HG02571 (cell line): Measurements from ENCODE around the gene TLE5.
"Not testable (repeated sequence)": the region's sequence is repeated elsewhere in the genome, so short reads cannot be mapped to it uniquely, and the experiment has no call there.

Source experiments
- ATAC-seq: cut with Tn5 transposase; IDR thresholded peaks from one replicate; pipeline ENCODE4 v1.9.1; 2021; ENCODE audit warnings: mild to moderate bottlenecking, moderate library complexity; ENCODE audit not compliant: unreplicated experiment

TLE5 gene

DNA sequence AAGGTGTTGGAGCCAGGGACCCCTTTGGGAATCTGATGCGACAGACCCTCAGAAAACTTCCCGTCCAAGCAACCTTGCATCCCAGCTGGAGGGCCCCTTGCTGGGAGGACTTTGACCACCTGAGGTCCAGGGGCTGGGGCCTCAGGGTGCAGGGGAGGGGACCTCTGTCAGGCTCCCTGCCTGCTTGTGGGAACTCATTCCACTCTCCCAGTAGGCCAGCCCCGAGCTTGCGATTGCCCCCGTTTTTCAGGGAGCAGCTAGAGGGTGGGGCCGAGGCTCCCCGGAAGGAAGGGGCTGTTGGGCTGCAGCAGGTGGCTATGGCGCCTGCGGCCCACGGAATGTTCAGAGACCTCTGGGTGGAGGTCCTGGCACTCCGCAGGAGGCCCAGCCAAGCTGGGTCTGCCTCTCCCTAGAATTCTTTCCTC is 34.6 kb upstream of the TLE5 start:
- ATAC-seq: no peak

DNA sequence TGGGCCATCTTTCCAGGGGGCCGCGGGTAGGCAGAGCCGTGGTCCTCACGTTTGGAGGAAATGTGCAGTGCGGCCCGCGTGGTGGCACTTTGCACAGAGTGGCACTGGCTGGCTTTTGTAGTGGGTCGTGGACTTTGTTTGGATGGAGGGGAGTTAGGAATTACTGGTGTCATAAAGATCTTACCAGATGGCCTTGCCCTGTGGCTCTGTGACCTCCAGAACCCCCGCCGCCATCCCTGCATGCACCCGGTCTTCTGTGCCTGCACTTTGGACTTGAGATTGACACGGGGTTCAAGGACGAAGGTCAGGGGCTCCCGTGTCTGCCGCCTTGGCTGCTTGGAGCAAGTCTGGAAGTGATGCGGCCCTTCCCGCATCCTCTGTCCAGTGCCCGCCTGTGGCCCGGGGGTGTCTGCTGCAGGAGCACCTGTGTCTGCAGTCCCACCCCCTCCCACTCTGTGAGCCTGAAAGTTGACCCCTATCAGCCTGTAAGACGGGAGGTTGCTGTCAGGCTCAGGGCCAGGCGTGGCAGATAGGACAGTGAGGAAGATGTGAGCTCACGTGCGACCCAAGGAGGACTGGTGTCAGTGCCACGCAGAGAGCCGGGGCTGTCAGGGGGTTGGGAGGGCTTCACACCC is 34.1 kb upstream of the TLE5 start:
- no peak for ATAC-seq

DNA sequence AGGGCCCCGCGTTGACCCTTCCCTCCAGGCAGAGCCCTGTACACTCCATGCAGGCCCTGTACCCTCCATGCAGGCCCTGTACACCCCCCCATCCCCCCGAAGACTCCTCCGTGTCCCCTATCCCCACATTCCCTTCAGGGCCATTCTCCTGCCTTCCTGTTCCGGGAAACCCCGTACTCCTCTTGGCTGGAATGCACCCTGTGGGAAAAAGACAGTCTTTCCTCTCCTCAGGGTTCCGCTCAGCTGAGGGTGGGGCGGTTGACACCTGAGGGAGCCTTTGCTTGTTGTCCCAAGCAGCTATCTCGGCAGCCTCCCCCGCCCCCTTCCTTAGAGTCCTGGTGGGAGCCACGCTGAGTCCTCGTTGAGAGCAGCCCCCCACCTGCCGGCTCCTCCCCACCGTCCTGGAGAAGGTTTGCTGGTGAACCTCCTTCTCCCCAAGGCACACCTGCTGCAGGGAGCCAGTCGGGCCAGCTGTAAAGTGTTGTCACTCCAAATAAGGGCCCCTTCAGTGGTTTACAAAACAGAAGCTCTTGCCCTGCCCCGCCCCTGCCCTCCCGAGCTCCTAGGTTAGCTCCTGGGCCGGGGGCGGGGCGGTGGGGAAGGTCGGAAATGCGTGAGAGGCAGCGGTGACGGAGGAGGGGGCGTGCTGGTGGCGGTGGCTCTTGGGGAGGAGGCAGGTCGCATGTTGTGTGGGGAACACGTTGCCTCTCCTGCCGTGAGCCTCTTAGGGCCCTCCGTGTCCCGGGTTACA is 33.3 kb upstream of the TLE5 start:
- ATAC-seq: no peak

DNA sequence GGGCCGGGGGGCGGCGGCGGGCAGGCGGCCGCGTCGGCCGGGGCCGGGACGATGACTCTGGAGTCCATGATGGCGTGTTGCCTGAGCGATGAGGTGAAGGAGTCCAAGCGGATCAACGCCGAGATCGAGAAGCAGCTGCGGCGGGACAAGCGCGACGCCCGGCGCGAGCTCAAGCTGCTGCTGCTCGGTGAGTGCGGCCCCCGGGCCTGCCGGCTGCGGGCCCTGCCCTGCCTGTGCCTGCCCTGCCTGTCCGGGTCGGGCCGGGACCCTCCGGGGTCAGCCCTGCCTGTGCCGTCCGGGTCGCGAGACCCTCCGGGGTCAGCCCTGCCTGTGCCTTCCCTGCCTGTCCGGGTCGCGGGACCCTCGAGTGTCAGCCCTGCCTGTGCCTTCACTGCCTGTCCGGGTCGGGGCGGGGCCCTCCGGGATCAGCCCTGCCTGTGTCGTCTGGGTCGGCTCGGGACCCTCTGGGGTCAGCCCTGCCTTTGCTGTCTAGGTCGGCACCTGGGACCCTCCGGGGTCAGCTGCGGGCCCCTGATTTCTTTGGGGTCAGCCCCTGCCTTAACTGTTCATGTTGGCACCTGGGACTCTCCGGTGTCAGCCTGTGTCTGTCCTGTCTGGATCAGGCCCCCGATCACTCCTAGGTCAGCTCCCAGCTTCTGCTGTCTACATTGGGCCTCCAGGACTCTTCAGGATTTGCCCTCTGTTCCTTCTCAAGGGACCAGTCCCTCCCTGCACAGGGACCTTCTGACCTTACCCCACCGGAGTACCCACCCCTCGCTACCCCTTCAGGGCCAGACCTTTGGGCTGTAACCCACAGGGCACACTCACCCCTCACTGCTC is 32.5 kb upstream of the TLE5 start:
- ATAC-seq: peak; percentile 5

DNA sequence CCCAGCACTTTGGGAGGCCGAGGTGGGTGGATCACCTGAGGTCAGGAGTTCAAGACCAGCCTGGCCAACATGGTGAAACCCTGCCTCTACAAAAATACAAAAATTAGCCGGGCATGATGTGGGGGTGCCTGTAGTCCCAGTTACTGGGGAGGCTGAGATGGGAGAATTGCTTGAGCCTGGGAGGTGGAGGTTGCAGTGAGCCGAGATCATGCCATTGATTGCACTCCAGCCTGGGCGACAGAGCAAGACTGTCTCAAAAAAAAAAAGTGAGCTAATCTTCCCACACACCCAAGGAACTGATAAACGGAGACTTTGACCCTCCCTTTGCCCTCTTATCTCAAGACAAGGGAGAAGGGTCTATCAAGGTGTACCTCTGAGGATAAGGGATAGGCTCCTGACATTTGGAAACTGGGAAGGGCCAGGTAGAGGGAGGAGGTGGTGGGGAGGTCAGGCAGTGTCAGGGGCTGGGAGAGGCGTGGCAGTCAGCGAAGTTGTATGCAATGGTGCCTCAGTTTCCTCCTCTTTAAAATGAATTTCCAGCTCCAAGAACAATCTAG is 27.1 kb upstream of the TLE5 start:
- not testable (repeated sequence) for ATAC-seq

DNA sequence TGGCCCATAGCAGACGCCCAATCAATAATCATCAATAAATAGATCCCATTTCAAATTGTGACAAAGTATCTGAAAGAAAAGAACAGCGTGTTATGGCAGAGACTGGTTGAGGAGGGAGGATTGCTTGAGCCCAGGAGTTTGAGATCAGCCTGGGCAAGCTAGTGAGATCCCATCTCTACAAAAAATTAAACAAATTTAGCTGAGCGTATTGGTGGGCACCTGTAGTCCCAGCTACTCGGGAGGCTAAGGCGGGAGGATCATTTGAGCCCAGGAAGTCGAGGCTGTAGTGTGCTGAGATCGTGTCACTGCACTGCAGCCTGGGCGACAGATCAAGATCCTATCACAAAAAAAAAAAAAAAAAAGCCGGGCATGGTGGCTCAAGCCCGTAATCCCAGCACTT is 25.5 kb upstream of the TLE5 start:
- ATAC-seq: no peak

DNA sequence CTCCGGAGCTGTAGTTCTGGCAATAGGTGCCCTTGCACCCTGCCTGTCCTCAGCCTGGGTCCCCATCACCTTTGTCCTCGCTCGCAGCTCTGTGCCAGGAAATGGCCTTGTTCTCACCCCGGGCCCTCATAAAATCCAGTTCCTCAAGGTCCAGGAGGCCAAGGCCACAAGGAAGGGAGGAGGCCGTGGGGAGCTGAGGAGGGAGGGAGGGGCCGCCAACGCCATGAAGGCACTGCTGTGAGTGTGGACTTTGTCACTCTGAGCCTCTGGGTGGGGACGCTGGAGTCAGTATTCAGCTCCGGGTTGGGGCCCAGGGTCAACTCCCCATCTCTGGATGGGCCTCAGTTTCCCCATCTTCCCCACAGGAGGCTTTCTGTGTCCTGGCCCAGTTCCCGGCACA is 22.6 kb upstream of the TLE5 start:
- ATAC-seq: no peak

DNA sequence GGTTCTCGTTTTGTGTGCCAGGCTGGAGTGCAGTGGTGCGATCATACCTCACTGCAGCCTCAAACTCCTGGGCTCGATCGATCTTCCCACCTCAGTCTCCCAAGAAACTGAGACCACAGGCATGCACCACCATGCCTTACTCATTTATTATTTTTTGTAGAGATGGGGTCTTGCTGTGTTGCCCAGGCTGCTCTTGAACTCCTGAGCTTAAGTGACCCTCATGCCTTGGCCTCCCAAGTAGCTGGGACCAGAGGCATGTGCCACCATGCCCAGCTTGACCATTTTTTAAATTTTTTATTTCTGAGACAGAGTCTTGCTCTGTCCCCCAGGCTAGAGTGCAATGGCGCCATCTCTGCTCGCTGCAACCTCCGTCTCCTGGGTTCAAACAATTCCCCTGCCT is 21.7 kb upstream of the TLE5 start:
- no peak for ATAC-seq

DNA sequence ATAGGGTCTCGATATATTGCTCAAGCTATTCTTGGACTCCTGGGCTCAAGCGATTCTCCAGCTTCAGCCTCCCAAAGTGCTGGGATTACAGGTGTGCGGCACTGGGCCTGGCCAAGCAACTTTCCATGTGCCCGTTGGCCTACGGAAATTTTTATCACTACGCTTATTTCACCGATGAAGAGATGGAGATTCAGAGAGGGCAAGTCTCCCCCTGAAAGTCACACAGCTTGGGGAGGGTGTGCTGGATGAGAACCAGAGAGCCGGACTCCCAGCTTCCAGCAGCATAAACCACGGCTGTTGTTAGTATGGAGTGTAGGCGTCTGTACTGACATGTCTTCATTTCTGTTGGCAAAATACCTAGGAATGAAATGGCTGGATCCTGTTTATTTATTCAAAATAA is 20.0 kb upstream of the TLE5 start:
- ATAC-seq: no peak

DNA sequence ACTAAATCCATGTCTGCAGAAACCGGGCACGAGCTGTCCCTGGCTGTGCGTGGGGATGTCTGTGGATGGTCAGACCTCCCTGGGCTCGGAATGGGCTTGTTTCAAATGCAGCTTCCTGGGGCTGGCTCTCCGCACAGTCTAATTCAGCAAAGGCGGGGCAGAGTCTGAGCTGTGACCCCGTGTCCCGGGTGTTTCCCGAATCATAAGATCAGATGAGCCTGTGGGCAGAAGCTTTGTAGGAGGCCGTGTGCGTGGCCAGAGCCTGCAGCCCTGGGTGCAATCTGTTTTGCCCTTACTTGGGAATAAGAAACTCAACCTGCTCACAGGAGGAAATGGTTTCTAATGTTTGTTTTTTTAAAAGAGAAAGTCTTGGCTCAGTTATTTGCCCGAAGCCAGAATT is 18.0 kb upstream of the TLE5 start:
- ATAC-seq: no peak

DNA sequence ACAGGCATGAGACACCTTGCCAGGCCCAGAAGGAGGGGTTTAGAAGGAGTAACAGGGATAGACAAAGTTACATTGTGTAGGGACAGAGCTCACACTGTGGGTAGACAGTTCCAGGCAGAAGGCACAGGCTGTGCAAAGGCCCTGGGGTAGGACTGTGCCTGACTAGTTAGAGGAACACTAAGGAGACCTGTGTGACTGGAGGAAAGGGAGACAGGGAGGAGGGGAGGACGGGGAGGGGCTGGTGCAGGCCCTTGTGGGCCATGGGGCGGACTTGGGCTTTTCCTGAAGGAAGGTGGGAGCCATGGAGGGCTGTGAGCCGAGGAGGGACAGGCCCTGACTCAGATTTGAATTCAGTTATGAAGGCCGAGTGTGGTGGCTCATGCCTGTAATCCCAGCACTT is 17.3 kb upstream of the TLE5 start:
- no peak for ATAC-seq

DNA sequence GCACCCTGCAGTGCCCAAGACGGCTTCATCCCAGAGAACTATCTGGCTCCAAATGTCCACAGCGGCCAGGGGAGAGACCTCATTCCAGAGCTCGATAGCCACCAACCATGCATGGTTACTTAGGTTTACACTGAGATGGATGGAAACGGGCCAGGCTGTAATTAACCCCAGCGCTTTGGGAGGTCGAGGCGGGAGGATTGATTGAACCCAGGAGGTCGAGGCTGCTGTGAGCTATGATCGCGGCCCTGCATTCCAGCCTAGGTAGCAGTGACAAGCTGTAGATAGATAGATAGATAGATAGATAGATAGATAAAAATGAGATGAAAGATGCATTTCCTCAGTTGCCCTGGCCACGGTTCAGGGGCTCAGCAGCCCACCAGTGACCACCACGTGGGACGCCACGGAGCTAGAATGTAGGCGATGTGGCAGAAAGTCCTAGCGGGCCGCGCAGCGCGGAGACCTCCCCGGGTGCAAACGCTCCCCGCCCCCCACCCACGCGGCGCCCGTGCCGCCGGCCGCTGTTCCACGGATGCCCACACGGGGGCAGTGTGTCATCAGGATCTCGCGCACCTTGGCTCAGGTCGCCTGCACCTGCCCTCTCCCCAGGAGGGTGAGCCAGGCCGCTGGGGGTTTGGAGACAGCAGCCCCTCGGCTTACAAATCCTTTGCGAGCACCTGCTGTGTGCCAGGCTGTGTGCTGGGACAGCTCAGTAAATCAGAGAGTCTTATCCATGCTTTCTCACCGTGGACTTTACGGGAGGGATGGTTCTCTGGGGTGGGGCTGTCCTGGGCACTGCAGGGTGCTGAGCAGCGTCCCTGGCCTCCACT is 13.5 kb upstream of the TLE5 start:
- no peak for ATAC-seq

DNA sequence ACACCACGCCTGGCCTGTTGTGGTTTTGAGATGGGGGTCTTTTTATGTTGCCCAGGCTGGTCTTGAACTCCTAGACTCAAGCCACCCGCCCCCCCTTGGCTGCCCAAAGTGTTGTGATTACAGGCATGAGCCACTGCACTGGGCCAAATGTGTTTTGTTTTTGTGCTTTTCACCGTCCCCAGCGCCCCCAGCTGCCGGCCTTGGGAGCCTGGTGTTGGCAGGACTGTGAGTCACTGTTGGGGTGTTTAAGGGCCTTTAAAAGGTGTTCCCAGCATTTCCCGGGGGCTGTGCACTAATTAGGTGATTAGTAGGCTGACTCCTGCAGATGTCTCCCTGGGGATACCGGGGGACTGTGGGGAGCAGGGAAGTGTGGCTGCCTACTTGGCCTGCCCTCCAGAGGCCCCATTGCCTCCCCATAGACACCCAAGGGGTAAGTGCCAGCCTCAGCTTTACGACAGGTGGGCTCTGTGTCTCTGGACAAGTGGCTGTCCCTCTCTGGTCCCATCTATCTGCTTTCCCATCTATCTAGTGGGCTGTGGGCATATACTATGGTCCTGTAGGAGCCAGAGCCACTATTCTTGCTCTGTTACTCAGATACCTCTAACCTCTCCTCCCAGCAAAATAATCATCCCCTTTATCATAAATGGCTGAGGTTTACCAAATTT is 11.8 kb upstream of the TLE5 start:
- no peak for ATAC-seq

DNA sequence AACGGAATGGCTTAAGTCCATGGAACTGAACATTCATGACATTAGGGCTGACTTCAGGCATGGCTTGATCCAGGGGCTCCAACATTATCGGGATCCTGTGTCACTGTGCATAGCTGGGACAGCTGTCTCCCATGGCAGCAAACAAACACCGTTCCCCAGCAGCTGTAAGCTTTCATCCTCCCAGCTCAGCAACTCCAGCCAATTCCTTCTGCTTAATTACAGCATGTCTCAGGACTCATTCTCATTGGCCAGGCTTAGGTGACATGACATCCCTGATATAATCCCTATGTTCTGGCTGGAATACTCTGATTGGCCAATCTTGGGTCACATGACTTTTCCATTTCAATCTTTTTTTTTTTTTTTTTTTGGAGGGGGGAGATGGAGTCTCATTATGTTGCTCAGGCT is 10.9 kb upstream of the TLE5 start:
- ATAC-seq: no peak

DNA sequence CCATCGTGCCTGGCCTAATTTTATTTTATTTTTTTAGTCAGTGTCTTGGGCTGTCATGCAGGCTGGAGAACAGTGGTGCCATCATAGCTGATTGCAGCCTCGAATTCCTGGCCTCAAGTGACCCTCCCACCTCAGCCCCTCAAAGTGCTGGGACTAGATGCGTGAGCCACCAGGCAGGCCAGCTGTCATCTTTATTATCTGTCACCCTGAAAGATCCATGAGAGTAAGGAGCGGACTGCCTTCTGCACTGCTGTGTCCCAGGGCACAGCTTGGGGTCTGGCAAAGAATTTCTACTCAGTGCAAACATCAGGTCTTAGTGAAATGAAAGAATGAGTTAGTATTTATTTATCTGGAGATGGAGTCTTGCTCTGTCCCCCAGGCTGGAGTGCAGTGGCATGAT is 9.5 kb upstream of the TLE5 start:
- ATAC-seq: no peak

DNA sequence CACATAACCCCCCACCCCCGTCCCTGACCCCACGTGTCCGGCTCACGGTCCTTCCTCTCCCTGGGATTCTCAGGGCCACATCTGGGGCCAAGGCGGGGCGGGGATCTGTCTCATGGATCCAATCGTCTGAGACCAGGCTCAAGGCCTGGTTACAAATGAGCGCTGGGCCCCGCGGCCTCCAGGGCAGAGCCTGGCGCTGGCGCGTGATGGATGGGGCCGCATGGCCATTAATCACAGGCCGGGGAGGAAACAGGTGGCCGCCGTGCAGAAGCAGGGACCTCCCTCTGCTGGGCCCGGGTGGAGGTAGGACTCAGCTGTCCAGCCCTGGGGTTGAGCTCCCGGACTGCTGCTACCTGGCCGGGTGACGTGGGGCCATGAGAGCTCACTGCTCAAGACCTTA is 5.8 kb upstream of the TLE5 start:
- ATAC-seq: no peak

DNA sequence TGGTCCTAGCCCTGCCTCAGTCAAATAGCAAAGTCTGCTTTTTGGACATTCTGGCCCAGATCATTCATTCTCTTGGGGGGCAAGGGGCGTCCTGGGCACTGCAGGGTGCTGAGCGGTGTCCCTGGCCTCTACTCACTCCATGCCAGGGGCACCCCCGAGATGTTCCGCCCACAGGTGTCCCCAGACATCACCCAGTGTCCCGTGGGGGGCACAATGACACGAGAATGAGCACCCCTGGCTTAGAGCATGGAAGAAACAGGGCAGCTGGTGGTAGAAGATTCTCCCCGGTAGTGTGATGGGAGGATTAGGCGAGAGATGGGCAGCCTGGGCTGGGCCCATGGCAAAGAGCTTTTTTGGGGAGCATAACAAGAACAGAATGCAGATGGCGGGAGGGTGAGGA is 5.3 kb upstream of the TLE5 start:
- ATAC-seq: no peak

DNA sequence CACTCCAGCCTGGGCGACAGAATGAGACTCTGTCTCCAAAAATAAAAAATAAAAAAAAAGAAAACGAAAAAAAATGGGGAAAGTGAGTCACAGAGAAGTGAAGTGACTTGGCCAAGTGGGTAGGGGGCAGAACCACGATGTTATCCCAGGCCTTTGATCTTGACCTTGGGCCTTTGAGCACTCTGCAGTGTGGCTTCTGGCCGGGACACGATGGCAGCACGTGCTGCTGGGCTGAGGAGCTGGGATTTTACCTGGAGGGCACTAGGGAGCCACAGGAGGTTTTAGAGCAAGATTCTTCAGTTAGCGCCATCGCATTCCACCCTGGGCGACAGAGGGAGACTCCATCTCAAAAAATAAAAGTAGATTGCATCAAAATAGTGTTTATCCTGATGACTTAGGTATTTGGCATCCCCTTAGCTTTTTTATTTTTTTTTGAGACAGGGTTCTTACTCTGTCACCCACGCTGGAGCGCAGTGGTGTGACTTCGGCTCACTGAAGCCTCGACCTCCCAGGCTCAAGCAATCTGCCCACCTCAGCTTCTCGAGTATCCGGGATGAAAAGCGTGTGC is 4.3 kb upstream of the TLE5 start:
- ATAC-seq: no peak

DNA sequence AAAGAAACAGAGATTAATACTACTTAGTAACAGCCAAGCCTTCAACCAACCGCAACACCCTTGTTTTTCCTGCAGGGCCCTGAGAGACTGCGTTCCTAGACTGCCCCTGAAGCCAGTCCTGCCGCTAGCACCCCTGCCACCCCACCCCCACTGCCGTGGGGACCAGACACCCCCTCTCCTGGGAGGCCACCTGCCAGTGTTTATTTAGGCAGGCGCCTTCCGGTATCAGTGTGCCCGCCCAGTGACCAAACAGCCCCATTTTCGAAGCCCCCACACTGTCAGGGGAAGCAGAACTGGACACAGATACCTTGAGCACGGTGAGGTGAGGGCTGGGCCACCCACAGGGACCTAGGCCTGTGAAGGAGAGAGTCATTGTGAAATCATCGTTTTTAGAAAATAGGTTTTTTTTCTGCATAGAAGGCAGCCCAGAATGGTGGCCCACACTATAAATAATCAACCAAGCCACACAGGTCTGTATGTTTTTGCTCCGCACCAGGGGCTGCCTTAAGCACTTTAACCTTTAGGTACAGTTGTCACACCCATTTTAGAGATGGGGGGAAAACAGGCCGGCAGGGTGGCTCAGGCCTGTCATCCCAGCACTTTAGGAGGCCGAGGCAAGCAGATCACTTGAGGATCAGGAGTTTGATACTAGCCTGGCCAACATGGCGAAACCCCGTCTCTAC is 3.5 kb upstream of the TLE5 start:
- peak; percentile 36 for ATAC-seq

DNA sequence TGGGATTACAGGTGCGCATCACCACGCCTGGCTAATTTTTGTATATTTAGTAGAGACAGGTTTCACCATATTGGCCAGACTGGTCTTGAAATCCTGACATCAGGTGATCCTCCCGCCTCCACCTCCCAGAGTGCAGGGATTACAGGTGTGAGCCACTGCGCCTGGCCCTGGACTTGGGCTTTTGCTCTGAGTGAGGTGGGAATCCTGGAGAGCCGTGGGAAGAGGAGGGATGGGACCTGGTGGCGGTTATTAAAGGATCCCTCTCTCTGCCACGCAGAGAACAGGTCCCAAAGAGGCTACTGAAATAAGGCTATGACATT is 1.7 kb upstream of the TLE5 start:
- ATAC-seq: no peak
